Activated CD4-positive, alpha-beta T cell treated with anti-CD3 and anti-CD28 coated beads for 48 hours (primary cell): ENCODE measurements around the gene EYS.

Source experiments
- DNase-seq: peaks from one replicate; pipeline ENCODE4 v3.0.0-alpha.2; 2020

Gene EYS

DNA sequence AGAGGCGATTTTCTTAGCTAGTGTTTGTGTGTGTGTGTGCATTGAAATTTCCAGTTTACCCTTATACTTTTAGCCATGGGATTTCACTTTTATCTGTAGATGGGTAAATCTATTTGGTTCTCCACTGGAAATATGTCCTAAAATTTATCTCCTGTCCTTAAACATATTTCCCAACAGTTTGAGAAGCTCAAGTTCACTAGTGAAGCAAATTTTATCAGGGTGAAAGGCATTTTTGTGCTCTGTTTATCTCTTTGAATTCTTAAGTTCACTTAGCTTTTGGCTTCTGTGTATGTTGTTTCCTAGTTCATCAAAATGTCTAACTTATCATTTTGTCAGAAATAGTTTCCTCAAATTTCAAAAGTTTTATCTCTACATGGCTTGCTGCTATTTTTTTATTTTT, 1509.8 kb downstream of the EYS start:
- no peak for DNase-seq

DNA sequence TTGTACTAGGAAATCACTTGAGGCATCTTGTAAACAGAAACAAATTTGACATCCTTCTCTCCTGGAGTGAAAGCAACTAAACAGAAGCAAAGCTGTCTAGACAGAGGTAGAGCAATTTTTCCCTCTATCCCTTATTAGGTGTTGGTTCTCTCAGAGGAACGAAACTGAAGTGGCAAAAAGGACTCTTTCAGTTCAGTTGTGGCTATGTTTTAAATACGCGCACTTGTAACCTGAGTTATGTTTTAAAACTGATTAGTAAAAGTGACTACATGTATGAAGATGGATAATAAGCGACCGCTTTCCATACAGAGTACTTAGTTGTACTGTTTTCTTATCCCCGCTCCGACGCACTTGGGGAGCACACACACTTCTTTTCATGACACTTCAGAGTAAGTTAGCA, 1520.4 kb downstream of the EYS start:
- DNase-seq, result no peak

DNA sequence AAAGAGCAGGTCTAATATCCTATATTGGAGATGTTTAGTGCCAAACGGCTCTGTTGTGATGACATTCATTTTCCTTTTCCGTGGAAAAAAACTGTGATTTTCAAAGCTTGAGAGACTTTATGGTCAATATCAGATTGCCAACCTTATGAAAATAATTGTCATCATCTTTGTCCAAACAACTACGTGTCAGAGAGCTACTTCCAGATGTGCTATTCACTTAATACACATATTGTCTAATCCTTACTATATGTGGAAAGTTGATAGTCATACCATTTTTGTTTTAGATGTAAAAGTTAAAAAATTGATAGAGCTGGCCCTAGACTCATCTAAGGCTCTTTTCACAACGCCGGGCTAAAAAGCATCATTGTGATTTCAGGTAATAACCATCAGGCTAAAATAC, 1521.4 kb downstream of the EYS start:
- no peak for DNase-seq

GRCh38 chr6:64175296-64175695, 1531.7 kb downstream of the EYS start:
- no peak for DNase-seq

GRCh38 chr6:64170316-64170715, 1536.7 kb downstream of the EYS start:
- DNase-seq, result no peak

- DNase-seq, result no peak
Measured at GRCh38 chr6:64160486-64160885, 1546.5 kb downstream of the EYS start.

- no peak for DNase-seq
Measured at GRCh38 chr6:64155063-64155462, 1552.0 kb downstream of the EYS start.

DNA sequence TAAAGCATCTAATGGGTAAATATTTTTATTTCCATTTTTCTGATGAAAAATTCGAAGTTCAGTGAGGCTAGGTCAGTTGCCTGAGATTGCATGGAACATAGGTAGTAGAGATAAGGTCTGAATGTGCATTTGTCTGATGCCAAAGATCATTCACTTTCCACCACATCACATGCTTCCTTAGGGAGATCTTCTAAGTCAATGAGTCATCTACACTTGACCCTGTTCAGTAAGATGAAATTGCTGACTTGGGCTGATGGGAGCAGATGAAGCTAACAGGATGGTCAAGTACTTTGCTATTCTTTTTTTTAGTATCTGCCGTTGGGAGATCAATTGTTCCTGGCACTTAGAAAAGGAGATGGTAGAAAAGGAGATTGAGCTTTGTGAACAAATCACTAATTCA, 1560.2 kb downstream of the EYS start:
- DNase-seq, result no peak

DNA sequence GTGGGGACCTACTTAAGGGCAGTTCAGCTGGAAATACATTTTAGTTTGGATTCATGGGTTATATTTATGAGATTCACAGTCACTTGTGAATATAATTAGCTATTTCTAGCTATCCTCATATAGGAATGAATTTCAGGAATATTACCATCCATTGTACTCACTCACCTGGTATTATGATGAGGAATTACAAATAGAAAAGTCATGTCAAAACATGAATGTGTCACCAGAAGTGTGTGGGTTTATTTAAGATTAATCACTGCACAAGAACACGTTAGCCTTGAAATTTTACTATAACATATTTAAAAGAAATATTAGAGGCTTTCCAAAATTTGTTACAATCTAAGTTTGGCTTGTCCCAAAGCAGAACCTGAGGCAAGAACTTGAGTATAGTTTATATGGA, 1560.9 kb downstream of the EYS start:
- no peak for DNase-seq

GRCh38 chr6:64145658-64146057, 1561.4 kb downstream of the EYS start:
- DNase-seq, result no peak

GRCh38 chr6:64143101-64143500, 1563.9 kb downstream of the EYS start:
- DNase-seq, result no peak

- no peak for DNase-seq
Measured at GRCh38 chr6:64141680-64142079, 1565.3 kb downstream of the EYS start.

GRCh38 chr6:64128301-64129024, 1578.6 kb downstream of the EYS start:
- no peak for DNase-seq

- DNase-seq, result no peak
Measured at GRCh38 chr6:64123761-64124633, 1583.0 kb downstream of the EYS start.

DNA sequence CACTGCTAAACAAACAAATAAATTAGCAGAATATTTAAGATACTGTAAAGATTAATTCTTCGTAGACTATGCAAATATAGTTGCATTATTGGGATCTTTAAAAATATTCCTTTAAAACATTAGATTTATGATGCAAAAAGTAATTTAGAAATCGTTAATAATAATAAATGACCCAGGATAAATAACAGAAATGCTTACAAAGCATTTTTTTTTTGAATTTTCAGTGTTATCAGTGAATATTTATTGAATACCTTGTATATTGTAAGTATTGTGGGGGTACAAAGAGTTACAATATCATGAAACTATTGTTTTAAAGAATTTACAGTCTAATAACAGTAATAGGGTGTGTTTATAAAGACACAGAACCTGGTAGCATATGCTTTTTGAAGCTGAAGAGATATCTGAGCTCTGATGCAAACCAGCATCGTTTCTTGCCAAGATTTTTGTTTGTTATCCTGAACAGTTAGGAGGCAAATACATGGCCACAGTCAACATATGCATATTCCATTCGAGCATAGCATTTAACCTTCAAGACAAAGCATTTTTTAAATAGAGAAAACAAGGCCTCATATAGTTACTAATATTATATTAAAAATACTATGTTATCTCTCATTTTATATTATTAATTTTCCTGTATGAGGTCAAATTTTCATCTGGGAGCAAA, 1584.2 kb downstream of the EYS start:
- DNase-seq, result no peak

DNA sequence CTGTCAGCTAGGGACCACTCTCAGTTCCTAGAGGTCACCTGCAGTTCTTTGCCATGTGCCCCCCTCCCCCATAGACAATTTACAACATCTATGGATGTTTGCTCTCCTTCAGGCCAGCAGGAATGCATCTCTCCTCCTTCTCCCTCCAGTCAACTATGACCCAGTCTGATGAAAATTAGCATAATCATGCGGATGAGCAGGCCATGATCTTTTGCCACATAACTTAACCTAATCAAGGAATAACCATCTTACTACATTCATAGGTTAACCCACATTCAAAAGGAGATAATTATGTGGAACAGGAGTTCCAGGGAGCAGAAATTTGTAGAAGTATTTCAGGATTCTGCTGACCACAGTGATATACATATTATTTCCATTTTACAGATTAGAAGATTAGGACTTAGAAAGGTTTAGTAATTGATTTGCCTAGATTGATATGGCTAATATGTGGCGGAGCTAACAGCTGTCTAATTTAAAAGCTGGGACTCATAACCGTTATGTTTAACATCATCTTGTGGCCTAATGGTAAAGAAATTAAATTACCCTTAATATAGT, 1585.9 kb downstream of the EYS start:
- DNase-seq, result no peak

DNA sequence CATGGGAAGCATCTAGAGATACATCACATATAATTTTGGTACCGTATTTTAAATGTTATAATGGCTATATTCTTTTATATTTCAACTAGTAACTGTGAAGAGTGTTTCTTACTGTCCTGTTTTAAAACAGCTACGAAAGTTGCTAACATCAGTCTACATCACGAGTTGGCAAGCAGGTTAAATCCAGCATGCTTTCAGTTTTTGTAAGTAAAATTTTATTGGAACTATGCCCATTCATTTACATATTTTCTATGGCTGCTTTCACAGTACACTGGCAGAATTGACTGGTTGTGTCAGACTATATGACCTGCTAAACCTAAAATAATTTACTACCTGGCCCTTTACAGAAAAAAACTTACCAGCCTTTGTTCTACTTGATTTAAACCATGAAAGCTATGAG, 1593.3 kb downstream of the EYS start:
- no peak for DNase-seq

DNA sequence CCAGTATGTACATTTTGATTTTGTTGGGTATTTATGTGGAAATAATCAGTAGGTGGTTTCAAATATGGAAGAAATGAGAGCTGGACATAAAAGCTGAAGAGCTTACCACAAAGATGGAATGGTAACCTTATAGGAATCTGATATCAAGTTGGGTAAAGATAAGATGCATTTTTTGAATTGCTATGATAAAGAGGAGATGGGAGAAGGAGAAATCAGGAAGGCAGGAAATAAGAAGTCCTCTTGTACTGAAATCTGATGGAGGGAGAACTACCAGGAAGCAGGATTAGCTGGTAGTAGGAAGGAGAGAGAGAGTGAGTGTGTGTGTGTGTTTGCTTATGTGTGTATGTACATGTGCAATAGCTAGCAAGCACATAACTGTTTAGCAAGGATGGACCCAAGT, 1603.0 kb downstream of the EYS start:
- DNase-seq, result no peak

DNA sequence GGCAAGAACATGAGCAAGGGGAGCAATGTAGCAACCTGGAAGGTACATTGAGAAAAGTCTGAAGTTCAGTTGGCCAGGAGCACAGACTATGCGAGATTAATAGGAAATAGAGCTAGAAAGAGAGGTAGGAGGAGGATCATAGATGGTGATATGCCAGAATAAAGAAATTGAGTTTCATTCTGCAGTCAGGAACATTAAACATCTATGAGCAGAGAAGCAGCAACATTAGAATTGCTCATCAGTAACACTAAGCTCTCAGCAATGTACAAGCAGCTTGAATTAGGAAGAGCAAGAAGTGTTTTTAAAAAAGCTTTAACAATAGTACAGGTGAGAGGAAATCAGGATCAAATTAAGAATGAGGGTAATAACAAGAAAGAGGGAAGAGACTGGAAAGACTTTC, 1603.5 kb downstream of the EYS start:
- no peak for DNase-seq

DNA sequence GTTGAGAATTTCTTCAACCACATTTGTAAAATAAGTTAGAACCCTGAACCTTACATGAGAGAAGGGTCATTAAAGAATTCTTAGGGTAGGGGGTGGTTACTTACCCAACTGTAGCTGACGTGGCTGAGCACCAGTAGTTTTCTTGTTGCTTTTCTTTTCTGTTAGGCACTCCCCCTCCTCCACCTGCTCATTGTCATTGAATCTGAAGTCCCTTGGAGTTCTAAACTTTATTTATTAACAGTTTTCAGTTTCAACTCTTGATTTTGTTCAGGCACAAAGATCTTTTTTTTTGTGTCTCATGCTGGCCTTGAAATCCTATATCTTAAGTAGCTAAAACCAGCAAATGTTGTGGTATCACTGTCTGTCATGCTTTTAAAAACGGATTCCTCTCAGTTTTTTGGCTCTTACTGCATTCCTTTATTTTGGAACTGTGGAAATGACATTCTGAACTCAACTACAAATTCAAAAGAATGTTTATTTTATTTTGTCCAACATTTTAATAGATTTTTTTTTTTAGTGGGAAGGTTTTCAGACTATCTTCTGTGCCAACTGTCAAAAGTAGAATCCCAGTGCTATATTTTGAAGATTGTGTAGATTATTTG, 1606.2 kb downstream of the EYS start:
- no peak for DNase-seq

DNA sequence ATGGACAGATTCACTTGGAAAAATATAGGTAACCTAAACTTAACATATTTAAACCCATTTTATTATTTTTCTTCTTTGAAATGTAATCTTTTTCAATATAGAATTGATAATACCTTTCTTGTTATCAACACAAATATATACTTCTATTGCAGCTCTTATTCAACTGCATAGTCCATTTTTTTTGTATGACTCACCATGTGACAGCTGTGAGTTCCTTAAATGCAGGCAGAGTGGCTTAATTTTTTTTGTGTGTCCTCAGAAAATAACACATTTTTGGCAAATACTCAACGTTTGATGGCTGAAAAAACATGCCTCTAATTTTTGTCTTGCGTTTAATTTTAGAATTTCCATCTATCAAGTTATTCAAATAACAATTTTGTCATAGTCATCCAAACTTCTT, 1616.7 kb downstream of the EYS start:
- no peak for DNase-seq

GRCh38 chr6:64085126-64085525, 1621.9 kb downstream of the EYS start:
- no peak for DNase-seq

- DNase-seq, result no peak
Measured at GRCh38 chr6:64084185-64084663, 1622.8 kb downstream of the EYS start.
